Measurements from ENCODE around the gene SIAH3. TPM values are rescaled to one million over a fixed set of nuclear protein-coding genes. Genes with fewer than 3 reads are reported as not detected.

The SIAH3 gene
- polyA plus RNA-seq, 1 donor (not counting 4 experiments of a cell fraction or from before 2014, with no cell fraction given) = 0.12 TPM

DNA sequence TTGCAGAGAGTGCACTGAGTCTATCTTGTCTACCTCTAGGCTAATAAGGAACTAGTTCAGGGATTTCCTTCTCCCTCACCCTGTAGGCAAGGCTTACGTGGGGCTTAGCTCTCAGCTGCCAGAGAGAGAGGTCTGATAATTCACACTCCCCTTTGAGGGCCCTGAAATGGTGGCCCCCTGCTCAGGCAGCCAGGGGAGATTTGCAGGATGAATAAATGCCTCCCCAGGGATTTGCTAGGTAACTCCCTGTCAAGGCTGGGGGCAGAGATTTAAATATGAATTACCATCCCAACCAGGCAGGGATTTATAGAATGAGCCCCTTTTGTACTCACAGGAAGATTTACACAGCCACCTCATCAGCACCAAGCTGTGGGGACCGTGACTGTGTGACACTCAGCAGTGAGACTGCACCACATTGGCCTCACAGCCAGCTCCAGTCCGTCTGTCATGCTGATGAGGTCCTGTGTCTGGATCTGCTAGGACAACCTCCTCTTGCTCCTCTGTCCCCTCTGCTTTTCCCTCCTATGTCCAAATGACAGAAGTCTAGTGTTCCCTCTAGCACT, 76.1 kb downstream of the SIAH3 start:
- dilution Hi-C loops (cut with MboI; ENCODE audit: extremely low pct_ligation_motif_present, low sequenced_read_pairs) = no loop called here
- Histone ChIP-seq H3K27ac (ENCODE audit: control insufficient read depth, insufficient read depth, low read length) (no peak overlapping the region), H3K27me3 (ENCODE audit: control insufficient read depth, extremely low read depth, insufficient read depth, low read length) (no peaks in the 10 kb centered on the region), H3K4me1 (ENCODE audit: control insufficient read depth, extremely low read depth, insufficient read depth, low read length) (peaks cover 12% of the 10 kb centered on the region), H2AFZ (ENCODE audit: control insufficient read depth, low read length) (no peak overlapping the region), H3K79me2 (ENCODE audit: control insufficient read depth, insufficient read depth, low read length) (no peaks in the 10 kb centered on the region), H4K20me1 (ENCODE audit: control insufficient read depth, extremely low read depth, insufficient read depth, low read length) (no peaks in the 10 kb centered on the region), H3K9me3 (ENCODE audit: control insufficient read depth, low read depth, low read length) (no peaks in the 10 kb centered on the region), H3K9ac (ENCODE audit: control insufficient read depth, extremely low read depth, insufficient read depth, low read length) (no peak overlapping the region), H3K9me1 (ENCODE audit: control insufficient read depth, extremely low read depth, insufficient read depth, low read length) (no peaks in the 10 kb centered on the region), H3K4me2 (ENCODE audit: control insufficient read depth, extremely low read depth, insufficient read depth, low read depth, low read length) (no peak overlapping the region), H3K36me3 (ENCODE audit: control insufficient read depth in 2 of 2, extremely low read depth in 1 of 2, insufficient read depth in 2 of 2, low read length in 2 of 2) (no peaks in the 10 kb centered on the region), H3K4me3 (ENCODE audit: control insufficient read depth in 2 of 3, extremely low read depth in 1 of 3, insufficient read depth in 2 of 3, low read depth in 1 of 3, low read length in 3 of 3) (no peak overlapping the region)
- FAIRE-seq (no peak), DNase-seq (ENCODE audit: low read depth, low spot score) (no peak)
- TF ChIP-seq EZH2 (IDR thresholded peaks at IDR 0.05; ENCODE audit: low read length) = no peak
- TF ChIP-seq, protein P1, sequence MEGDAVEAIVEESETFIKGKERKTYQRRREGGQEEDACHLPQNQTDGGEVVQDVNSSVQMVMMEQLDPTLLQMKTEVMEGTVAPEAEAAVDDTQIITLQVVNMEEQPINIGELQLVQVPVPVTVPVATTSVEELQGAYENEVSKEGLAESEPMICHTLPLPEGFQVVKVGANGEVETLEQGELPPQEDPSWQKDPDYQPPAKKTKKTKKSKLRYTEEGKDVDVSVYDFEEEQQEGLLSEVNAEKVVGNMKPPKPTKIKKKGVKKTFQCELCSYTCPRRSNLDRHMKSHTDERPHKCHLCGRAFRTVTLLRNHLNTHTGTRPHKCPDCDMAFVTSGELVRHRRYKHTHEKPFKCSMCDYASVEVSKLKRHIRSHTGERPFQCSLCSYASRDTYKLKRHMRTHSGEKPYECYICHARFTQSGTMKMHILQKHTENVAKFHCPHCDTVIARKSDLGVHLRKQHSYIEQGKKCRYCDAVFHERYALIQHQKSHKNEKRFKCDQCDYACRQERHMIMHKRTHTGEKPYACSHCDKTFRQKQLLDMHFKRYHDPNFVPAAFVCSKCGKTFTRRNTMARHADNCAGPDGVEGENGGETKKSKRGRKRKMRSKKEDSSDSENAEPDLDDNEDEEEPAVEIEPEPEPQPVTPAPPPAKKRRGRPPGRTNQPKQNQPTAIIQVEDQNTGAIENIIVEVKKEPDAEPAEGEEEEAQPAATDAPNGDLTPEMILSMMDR (optimal IDR thresholded peaks at IDR 0.05 in 1 of 3, IDR thresholded peaks at IDR 0.05 in 1 of 3, conservative IDR thresholded peaks at IDR 0.05 in 1 of 3; ENCODE audit: extremely low read depth in 1 of 3, insufficient read depth in 2 of 3, low read length in 3 of 3) = no peak

DNA sequence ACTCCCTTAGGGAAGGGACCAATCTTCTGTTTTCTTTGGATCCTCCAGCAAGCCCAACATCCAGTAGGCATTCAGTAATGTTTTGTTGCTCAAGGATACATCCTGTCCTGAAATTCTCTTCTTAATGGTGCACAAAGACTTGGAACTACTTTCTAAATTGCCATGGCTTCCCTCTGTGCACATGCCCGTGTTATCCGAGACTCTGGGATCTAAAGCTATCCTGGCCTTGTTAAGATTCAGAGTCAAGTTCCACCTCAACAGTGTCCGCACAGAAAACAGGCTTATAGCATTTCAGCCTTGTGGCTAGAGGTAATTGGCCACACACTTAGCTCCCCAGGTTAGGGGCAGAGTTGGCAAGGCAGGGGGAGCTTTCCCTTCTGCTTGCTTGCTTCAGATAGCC, 77.6 kb downstream of the SIAH3 start:
- Histone ChIP-seq H3K4me1 (ENCODE audit: control insufficient read depth, extremely low read depth, insufficient read depth, low read length) (peaks cover 12% of the 10 kb centered on the region), H3K36me3 (ENCODE audit: control insufficient read depth in 2 of 2, extremely low read depth in 1 of 2, insufficient read depth in 2 of 2, low read length in 2 of 2) (no peaks in the 10 kb centered on the region), H2AFZ (ENCODE audit: control insufficient read depth, low read length) (no peak overlapping the region), H3K4me2 (ENCODE audit: control insufficient read depth, extremely low read depth, insufficient read depth, low read depth, low read length) (no peak overlapping the region), H3K79me2 (ENCODE audit: control insufficient read depth, insufficient read depth, low read length) (no peaks in the 10 kb centered on the region), H3K9ac (ENCODE audit: control insufficient read depth, extremely low read depth, insufficient read depth, low read length) (no peak overlapping the region), H3K27me3 (ENCODE audit: control insufficient read depth, extremely low read depth, insufficient read depth, low read length) (no peaks in the 10 kb centered on the region), H3K27ac (ENCODE audit: control insufficient read depth, insufficient read depth, low read length) (no peak overlapping the region), H4K20me1 (ENCODE audit: control insufficient read depth, extremely low read depth, insufficient read depth, low read length) (no peaks in the 10 kb centered on the region), H3K9me3 (ENCODE audit: control insufficient read depth, low read depth, low read length) (no peaks in the 10 kb centered on the region), H3K4me3 (ENCODE audit: control insufficient read depth in 2 of 3, extremely low read depth in 1 of 3, insufficient read depth in 2 of 3, low read depth in 1 of 3, low read length in 3 of 3) (no peak overlapping the region), H3K9me1 (ENCODE audit: control insufficient read depth, extremely low read depth, insufficient read depth, low read length) (no peaks in the 10 kb centered on the region)
- dilution Hi-C loops (cut with MboI; ENCODE audit: extremely low pct_ligation_motif_present, low sequenced_read_pairs) = no loop called here
- DNase-seq (ENCODE audit: low read depth, low spot score) = no peak
- FAIRE-seq = no peak
- TF ChIP-seq, protein P1 (optimal IDR thresholded peaks at IDR 0.05 in 1 of 3, IDR thresholded peaks at IDR 0.05 in 1 of 3, conservative IDR thresholded peaks at IDR 0.05 in 1 of 3; ENCODE audit: extremely low read depth in 1 of 3, insufficient read depth in 2 of 3, low read length in 3 of 3) = no peak
- no peak for TF ChIP-seq EZH2 (IDR thresholded peaks at IDR 0.05; ENCODE audit: low read length)
